HL-60/S4 treated with phorbol 12-myristate 13-acetate at 8.2 ng/mL for 4 days and 3 days (cell line): ENCODE data around the gene RAP2A.

ENCODE experiments used
- in situ Hi-C: fragments of 300-500 bp; cut with MboI; formaldehyde crosslinking; loops from 2 replicates; pipeline ENCODE4 v1.15.0; 2022; ENCODE audit warnings: low sequenced_read_pairs

The RAP2A gene

DNA sequence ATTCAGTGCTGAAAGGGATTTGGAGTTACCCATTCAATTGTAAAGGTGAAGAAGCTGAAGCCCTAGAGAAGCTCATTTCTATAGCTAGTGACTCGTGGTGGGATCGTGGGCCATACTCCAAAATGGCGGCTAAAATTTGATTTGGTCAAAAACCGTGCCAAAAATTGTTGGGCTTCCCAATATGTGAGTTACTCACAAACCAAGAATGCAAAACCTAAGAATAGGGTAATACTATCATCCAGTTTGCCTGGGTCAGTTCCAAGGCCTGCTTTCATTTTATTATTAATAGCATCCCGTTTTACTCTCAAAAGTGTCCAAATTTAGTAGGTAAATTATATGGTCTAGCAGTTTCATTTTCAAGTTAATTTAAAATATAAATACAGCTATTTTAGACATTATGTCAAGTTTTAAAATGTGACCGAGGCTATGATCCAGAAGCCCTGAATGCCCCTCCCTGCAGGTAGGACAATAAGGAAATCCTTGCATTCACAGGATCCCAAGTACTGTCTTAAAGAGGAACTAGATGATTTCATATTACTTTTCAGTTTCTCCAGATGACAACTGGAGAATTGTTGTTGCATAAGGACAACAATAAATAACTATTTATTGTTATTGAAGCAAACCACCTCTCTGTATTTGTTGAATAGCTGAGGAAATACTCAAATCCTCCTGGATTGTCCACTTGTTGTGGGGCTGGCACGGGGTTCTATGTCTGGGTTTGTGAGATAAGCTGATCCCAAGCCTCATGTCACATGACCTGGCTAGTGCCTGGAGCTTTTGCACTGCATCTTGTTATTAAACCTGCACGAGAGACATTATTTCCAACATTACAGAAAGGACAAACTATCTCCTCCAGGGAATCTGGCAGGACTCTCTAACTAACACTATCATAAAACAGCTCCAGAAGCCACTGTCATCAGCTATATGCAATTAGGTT is 11.6 kb upstream of the RAP2A start:
- in situ Hi-C loops, result no loop called here

DNA sequence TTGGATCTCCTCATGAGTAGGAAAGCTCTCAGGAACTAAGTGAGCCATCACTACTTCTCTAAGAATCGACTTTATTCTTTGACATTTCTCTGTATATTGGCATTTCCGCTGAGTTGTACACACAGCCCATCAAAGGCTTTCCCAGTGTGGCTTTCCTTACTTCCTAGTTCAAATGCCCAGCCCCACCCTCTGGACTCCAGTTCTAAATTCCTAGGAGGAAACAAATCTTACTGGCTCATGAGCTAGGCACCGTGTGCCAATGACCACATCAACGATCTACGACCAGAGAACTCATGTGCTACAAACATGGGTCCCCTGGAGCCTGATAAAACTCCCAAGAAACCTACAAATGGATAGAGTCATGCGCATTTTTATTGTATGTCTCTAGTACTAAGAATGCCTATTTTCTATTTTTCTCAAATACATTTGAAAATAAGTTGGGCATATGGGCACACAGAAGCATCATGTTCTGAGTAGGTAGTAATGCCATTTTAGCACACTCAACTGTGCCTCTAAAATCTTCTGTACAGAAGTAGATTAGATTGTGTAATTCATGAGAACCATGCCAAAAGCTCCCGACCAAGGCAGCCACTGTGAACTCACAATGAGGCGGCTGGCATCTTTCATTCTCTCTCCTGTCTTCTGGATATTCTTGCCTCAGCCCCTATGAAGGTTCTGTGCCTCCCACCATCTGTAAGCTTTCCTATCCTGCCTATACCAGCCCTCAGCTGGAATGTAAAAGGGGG is 10.5 kb upstream of the RAP2A start:
- in situ Hi-C loops, result no loop called here

DNA sequence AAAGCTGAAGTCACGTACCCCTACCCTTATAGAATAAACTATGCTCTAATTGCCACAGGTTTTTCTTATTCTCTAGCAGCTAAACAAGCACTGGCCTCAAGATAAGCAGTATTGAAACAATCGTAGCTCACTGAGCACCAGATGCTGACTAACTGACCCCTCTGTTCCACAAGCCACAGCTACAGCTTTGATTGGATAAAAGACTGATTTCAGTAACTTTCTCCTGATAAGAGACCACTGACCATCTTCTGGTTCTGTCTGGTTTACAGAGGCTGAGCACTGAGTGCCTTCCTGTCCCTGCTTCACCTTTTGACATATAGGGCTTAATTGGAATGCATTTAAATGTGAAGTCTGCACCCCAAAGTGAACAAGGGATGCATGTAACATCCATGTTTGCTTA is 8.4 kb upstream of the RAP2A start:
- in situ Hi-C loops, result no loop called here

DNA sequence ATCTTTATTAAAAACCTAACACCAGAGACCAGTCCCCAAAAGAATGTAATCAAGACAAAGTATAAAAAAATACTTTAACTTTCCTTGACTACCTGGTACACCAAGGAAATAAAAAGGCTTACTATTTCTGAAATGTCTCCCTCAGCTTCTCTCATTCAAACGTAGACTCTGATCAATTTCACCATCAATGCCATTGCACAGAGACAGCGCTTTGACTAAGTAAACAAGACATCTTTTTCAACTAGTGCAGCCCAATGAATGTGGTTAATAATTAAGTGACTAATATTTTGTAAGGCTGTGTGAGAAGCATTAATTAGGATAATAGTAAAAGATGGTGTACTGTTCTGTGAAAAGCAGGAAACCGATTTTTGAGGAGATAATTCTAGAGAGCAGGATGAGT is 7.3 kb upstream of the RAP2A start:
- in situ Hi-C loops, result no loop called here

DNA sequence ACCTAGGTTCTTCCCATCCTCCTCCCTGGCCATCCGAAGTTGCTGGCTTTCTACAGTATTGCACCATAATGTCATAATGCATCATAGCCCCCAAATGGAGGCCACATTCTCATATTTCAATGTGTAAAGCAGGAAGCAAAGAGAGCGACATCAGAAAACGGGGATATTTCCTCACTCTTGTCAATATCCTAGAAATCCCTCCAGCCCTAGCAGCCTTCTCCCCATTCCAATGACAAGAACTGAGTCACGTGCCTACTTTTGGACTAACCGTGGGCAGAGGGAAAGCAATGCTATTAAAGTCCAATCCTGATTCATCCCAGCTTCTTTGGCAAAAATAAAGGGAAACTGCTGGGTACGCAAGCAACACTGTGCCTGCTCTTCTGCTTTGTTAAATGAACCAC is 4.3 kb upstream of the RAP2A start:
- in situ Hi-C loops, result no loop called here

DNA sequence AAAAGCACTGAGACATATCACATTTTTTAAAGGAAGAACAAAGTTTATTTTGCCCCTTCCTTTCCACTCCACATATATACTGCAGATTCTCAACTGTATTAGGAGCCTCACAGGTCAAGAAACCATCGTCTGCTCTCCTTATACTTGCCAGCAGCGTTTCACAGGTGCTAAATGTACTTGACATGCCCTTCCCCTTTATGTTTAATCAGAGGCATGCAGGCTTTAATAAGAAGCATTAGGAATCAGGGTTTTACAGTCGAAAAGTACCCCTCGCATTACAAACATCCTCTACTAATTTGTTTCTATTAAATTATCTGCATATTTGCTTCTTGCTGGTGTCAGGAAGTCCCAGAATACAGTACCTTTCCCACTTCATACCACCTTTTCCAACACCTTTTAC is 3.7 kb upstream of the RAP2A start:
- in situ Hi-C loops, result no loop called here

DNA sequence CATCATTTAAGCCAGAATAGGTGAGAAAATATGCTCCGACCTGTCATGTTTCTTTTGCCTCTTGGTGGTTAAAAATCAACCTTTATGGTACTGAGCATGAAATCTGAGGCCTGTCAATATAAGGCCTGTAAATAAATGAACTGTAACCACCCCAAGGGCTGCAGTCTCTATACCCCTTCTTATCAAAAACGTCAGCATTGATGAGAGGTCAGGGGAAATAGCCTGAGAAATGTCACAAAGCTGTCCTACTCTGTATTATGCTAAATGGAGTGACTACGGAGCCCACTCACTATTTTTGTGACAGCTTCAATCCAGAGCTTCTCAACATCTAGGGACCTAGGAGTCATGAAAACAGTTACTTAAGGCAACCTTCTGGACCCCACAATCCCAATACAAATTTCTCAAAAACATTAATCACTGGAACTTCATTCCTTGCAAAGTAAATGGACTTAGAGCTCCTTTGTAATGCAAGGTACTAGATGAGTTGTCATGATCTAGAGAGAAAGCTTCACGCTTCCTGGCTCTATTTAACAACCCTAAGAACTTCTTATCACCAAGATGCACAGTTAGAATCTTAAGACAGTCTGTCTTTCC is 2.7 kb upstream of the RAP2A start:
- in situ Hi-C loops, result no loop called here

DNA sequence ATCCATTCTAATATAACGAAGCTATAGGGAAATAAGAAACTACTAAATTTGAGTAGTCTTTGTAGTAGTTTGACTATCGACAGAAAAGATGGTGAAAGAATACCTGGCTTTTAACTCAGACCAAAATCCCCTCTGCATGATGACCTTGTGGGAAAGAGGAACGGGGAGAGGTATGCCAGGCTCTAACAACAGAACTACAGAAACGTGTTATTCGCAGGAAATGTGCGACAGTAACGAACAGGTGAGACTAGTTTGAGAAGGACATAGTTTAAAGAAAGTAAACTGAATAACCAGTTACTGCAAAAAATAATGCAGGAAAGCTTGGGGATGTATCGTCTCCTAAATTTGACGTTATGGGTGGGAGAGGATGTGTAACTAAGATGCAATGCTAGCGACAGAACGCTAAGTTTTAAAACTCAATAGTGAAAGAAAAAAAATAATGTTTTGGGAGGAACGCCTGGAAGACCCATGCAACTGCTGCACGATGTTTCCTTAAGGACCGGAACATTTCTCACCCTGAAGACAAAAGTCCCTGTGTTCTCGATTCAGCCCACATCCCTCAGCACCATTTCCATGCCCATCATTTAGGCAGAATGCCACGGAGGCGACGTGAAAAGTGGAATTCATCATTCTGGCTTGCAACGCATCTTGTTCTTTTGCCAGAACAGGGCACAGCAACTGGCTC is 1.6 kb upstream of the RAP2A start:
- in situ Hi-C loops, result no loop called here

DNA sequence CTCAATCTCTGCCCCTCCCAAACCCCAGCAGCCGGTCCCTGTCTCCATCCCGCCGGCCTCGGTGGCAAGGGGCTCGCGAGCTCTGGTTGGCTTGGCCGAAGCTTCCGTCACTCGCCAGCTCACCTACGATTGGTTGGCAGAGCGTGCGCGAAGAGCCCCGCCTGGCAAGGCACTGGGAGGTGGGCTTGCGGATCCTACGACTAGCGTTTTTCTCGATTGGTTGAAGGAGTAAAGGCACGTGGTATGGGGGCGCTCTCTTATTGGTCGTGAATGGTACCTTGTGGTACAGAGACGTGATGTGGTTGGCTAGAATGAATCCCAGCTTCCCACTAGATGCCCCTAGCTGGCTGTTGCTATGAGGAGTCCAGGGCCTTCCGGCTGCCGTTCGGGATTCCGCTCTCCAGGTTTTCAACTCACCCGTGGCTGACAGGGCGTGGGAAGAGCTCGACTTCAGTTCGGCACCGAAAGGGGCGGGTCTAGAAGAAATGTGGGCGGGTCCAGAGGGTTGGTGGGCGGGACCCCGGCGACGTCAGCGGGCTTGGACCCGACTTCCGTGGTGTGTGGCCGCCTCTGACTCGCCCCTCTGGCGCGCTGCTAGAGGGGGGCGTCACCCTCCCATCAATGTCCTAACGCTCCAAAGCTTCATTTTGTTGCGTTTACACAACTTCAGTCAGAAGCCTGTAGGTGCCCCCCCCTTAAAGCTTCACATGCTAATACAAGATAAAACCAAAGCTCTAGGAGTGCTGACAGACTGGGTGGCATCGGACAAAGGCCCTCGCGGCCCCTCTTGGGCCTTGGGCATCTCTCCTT is 847 bp upstream of the RAP2A start:
- in situ Hi-C loops, result no loop called here

DNA sequence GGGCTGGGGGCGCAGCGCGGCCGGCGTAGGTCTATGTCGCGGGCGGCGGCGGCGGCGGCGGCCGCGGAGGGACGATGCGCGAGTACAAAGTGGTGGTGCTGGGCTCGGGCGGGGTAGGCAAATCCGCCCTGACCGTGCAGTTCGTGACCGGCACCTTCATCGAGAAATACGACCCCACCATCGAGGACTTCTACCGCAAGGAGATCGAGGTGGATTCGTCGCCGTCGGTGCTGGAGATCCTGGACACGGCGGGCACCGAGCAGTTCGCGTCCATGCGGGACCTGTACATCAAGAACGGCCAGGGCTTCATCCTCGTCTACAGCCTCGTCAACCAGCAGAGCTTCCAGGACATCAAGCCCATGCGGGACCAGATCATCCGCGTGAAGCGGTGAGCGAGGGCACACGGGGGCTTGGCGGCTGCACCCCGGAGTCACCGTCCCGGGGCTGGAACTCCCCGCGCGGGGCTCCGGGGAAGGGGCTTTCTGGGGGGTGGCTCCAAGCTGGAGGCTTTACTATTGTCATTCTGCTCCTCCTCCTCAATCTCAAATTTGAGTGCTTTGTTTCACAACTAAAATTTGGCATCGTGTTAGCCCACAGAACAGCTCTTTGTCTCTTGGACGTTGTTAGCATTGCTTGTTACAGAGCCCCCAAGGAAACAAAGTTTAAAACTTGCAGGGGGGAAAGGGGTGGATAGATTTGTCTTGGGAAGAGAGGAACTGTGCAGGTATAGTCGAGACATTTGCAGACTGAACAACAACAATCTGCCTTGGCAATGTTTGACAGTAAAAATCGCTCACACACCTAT is 630 bp downstream of the RAP2A start:
- in situ Hi-C loops, result no loop called here

DNA sequence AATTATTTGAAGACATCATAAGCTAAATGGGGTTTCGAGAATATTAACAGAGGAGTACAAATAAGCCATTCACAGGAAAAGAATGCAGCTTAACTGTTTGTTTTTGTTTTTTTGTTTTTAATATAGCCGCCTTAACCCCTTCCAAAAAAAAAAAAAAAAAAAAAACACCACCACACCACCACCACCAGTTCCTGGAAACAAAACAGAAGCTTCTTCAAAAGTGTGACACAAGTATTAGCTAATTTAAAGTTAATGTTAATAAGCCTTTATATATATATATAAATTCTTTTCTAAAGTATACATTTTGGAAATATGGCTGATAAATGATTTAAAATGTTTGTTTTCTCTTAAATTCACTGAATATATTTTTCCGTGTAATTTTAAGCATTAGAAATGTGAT is 1.4 kb downstream of the RAP2A start:
- in situ Hi-C loops, result no loop called here

DNA sequence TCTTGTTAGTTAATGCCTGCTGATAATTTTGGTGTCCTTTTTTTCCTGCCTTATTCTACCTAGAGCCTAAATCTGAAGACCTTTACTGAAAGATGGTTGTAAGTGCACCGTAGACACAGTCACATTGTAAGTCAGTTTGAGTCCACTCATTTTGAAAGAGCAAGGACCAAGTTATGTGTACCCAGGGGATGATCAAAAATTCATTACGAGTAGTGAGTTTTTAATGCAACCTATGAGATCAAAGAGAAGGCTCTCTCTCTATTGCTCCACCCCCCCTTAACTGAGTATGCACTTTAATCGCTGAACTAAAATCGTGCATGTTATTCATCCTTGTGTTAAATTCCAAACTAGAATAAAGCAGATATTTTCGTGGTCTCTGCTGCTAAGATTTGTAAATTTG is 1.8 kb downstream of the RAP2A start:
- in situ Hi-C loops, result no loop called here

DNA sequence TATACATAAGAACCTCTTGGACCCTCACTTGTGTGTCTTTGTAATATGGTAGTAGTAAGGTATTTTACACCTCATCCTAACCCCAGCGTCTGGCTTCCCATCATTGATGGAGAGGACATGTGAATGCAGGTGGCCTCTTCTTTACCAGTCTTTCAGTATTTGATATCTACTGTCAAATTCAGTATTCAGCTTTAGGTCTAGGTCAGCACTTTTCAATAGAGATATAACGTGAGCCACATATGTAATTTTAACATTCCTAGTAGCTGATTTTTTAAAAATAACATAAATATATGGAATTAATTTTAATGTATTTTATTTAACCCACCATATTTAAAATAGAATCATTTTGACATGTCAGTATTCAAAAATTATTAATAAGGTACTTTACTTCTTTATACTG is 2.9 kb downstream of the RAP2A start:
- in situ Hi-C loops, result no loop called here

DNA sequence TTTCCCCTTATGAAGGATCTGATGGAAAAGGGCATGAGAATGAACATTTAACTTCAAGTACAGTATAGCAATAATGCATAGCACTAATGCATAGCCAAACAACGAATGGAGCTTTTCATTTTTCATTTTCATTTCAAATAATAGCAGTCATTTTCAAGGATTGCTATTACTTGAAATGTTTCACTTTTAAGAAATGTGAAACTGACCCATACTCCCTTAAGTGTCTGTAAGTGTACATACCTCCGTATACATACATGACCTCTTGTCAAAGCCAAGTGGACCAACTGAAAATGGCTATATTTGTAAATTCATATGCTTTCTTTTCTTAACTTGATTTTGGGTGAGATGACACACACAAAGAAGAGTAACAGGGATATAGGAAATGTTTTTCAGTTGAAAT is 3.8 kb downstream of the RAP2A start:
- in situ Hi-C loops, result no loop called here

DNA sequence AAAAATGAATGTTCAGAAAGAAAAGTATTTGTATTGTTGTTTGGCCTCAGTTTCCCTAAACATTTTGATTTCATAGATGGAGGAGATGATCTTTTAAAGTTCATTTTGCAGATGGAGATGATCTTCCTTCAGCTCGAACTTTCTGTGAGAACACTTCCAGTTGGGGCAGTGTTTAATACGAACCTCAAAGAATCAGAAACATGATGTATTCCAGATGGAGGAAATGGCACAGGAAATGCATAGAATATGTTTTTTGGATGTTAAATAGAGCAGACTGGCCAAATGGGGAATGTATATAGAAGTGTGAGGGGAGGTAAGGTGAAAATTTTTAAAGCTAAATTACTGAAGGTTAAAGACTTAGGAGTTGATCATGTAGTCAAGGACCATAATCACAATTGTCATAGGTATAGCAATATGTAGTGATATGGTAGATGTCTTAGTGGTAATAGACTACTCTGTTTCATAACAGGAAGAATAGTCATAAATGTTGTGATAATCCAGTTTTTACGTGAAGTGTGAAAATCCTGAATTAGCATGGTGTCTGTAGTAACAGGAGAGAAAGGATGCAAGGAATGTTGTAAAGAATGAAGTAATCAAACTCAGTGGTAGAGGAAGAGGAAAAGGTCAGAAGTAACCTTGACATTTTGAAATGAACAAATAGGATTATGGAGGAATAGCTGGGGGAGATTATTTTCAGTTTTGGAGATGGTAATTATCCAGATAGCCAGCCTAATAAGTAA is 5.1 kb downstream of the RAP2A start:
- in situ Hi-C loops, result no loop called here

DNA sequence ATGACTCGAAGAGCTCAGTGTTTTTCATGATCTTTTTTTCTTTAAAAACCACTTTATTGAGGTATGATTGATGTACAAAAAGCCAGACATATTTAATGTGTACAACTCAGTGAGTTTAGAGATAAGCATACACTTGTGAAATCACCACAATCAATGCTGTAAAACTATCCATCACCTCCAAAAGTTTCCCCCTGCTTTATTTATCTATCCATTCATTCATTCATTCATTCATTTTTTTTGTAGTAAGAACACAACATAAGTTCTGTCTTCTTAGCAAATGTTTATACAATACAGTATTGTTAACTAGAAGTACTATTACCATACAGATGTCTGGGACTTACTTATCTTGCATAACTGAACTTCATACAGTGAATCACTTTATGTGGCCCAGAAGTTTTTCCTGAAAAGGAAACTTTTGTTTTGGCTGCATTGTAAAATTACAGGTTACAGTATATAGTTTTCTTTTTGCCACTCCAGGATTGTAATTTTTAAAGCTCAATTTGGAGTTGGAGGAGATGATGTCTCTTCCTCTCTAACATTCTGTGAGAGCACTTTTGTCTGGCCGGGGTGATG is 6.7 kb downstream of the RAP2A start:
- in situ Hi-C loops, result no loop called here

DNA sequence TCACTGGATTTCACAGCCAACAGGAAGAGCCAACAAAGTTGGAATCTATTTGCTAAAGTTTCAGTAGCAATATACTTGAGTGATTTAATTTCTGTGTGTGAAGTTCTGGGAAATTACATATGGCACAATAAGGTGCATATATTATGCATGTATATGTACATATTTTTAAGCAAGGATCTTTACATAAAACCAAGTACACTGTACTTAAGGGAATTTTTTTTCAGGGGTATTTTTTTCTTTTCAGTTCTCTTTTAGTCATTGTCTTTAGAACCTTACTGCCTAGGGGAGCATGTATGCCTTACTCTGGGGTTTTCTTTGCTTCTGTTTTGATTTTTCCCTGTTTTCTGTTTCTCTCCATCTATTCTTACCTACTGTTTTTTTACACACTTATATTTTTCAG is 7.4 kb downstream of the RAP2A start:
- in situ Hi-C loops, result no loop called here

DNA sequence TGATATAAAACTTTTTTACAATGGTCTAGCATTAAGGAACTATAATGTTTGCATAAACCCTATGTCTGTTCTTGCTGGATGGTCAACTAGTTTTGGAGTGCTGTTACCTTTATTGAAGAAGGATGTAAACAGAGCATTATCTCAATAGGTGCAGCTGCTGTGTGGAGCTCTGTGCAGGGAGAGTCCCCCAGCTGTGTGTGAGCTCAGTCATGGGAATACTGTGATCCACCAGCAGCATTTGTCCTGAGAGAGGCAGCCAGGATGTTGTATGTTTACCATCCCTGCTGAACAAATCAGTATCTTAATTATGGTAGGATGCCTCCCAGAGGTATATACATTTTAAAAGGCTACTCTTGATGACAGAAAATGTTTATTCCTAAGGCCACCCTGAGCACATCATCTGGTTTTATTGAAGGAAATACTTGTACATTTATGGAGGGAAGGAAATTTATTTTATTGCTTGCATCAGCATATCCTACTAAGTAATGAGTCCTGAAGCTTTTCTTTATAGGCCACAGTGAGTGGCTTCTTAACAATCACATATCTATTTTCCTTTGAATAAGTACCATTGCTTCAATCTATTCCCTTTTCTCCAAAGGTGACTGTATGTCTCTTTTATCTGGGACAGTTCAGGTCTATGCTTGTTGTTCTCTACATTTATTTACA is 11.7 kb downstream of the RAP2A start:
- in situ Hi-C loops, result no loop called here
